HG02885 (cell line): ENCODE data around the gene C9orf152.
"Not testable (repeated sequence)": the region's sequence is repeated elsewhere in the genome, so short reads cannot be mapped to it uniquely, and the experiment has no call there.

ENCODE experiments used
- ATAC-seq: cut with Tn5 transposase; IDR thresholded peaks from one replicate; pipeline ENCODE4 v1.9.1; 2021; ENCODE audit warnings: mild to moderate bottlenecking; ENCODE audit not compliant: unreplicated experiment, poor library complexity

The C9orf152 gene, protein sequence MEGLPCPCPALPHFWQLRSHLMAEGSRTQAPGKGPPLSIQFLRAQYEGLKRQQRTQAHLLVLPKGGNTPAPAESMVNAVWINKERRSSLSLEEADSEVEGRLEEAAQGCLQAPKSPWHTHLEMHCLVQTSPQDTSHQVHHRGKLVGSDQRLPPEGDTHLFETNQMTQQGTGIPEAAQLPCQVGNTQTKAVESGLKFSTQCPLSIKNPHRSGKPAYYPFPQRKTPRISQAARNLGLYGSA

DNA sequence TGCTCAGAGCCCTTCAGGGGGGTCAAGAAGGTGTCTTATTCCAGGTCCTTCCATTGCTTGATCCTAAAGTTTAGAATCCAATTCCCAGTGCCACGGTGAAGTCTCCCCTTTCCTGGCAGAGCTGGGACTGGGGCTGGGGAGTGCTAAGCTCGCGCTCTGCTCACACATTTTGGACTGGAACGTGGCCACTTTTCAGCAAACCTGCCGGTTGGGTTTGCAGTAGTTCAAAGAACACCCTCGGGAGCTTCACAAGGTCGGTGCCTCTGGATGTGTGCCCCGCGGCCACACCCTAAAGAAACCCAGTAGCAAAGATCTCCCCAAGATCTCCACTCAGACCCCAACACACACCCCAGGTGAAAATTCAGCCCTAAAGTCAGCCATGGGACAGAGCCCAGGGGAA lies at the start of gene C9orf152:
TSS of gene C9orf152 (minus strand) at position 129 of the 400 bp plus-strand sequence. CDS start 580 bp downstream, outside the sequence.
- ATAC-seq: no peak

DNA sequence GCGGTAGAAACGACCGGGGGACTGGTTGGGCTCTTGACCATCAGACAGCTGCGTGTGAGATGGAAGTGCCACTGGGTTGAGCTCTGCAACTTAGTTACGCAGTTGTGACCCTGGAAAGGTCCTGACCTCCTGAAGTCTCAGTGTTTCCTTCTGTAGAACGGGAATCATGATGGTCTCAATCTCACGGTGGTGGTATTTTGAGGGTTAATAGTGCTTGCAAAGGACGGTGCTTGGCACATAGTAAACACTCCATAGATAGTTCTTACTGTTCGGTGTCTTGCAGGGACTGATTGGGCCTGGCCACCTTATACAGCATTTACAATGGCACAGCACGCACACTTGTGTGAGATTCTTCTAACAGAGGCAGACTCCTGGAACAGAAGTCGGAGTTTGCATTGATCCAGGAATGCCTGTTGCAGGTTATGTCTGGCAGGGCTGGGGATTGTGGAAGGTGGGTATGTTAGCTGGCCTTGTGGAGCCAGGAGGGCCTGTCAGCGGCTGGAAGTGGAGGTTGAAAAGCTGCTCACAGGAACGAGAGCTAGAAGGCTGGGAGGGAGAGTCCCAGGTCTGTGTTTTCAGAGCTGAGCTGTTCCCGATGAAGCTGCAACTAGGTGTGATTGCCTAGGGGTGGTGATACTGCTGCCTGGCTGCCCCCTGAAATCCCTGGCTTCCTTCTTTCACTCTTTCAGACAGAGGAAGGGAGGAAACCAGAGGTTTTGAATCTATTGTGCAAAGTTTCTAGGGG lies 49.3 kb upstream of the C9orf152 start:
- no peak for ATAC-seq

DNA sequence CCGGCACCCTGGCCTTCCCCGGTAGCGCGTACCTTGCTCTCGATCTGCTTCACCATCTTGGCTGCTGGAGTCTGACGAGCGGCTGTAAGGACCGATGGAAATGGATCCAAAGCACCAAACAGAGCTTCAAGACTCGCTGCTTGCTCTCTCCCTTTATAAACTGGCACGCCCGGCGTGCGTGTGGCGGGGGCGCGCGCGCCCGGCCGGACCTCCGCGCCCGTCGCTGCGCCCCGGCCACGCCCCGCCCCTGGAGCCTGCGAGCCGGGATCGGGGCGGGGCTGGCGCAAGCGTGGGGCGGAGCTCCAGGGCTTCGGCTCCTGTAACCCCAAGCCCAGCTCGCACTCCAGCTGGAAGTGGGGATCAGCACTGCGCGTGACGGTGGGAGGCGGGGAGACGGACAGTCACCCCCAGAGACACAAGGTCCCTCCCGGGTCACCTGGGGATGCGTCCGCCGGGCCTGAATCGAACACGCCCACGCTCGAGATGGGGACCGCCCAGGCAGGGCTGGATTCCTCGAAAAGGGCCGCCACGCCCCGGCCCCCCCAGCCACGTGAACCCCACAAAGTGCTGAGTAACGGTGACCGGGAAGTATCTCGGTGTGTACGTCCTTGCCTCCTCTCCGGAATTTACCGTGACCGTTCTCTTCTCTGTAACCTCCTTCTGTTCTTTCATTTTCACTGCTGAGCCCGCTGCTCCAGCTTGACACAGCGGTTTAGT lies 48.6 kb upstream of the C9orf152 start, which contains the start of gene TXN:
TSS of gene TXN (minus strand) at position 128 of the 717 bp plus-strand sequence. CDS start at position 56, 72 bp downstream.
- peak; percentile 76 for ATAC-seq

DNA sequence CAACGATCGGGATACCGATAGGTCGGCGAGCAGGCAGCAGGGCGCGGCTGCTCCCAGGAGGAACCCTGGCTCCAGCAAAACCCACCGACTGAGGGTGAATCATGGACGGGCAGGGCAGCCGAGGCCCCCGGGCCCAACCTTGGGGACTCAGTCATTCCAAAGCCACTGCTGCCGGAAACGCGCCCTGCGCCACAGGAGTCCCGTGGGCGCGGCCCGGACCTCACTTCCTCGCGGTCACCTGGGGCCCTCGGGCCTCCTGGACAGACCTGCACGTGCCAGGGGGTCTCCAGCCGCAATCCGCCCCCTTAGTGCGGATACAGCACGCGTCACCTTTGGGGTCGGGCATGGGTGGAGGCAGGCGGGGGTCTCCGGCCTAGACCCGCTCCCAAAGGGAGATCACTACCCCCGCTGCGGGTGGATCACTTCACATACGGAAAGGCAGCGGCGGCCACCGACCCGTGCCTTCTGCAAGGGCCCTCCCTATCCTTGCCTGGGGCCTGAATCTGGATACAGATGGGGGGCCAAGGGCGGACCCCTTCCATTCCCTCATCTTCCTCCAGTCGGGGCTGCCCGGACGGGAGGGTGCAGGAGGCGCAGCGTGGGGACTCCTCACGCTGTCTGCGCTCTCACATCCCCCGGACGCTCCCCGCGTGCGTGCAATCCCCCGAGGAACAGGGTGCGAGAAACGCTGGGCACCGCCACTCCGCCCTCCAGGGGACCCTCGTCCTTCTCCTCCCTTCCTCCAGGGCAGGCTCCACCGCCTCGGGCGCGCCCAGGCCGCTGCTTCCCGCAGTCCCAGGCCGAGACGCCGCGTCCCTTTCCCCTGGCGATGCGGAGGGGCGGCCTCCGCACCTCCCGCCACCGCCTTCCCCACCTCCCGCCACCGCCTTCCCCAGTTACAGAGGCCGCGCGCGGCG lies 47.8 kb upstream of the C9orf152 start:
- peak; percentile 24 for ATAC-seq

DNA sequence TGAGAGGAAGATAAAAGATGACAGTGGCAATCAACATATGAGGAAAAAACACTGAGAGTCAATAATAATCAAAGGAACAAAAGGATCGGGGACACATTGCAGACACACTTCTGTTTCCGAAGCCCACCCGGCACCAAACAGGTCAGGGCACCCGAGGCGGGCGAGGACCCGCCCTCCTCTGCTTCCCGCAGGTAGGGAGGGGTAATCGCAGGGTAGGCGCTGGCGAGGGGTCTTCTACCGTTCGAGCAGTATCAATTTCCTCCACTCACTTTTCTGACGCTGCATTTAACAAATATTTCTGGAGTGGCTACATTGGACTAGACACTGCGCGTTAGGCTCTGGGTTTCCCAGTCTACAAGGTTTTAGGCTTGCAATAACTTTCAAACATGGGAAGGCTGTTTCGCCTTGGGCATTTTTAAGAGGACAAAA lies 47.1 kb upstream of the C9orf152 start:
- no peak for ATAC-seq

DNA sequence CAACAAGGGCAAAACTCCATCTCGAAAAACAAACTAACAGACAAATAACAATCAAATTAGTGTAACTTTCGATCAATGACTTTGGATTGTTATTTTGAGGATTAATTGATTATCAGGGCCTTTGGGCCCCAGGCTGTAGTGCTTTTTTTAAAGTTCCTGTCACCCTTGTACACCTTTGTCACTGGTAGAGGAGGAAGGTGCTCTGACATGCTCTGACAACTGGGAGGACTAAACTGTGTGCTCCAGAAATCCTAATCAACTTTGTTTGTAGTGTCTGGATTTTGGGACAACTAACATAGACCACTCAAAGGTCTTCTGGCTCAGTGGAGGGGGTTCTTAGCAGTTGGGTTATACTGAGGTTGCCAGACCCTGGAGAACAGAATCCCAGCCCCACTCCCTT lies 46.5 kb upstream of the C9orf152 start:
- no peak for ATAC-seq

DNA sequence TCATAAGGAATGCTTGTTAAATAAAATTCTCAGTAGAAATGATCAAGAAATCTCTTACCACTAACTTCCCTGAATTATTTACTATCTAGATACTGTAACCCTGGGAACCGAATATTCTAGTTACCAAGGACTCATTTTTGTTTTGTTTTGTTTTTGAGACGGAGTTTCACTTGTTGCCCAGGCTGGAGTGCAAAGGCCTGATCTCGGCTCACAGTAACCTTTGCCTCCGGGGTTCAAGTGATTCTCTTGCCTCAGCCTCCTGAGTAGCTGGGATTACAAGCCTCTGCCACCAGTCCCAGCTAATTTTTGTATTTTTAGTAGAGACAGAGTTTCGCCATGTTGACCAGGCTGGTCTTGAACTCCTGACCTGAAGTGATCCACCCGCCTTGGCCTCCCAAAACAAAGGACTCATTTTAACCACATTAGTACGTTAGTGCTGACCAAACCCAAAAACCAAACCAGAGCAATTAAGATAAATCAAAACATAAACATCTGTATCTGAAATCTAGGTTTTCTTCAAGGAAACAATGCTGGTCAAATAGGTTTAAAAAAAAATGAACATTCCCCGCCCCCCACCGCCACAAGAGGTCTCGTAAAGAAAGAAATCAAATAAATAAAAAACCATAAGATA lies 44.7 kb upstream of the C9orf152 start:
- ATAC-seq: no peak

DNA sequence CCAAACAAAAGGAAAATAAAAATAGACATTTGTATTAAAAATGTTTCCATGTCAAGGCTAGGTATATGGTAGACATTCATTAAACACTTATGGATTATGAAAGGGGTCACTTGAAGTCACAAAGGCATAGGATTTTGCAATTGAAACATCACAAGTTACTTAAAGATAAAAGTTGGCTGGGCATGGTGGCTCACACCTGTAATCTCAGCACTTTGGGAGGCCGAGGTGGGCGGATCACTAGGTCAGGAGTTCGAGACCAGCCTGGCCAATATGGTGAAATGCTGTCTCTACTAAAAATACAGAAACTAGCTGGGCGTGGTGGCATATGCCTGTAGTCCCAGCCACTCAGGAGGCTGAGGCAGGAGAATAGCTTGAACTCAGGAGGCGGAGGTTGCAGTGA lies 43.8 kb upstream of the C9orf152 start:
- ATAC-seq: not testable (repeated sequence)

DNA sequence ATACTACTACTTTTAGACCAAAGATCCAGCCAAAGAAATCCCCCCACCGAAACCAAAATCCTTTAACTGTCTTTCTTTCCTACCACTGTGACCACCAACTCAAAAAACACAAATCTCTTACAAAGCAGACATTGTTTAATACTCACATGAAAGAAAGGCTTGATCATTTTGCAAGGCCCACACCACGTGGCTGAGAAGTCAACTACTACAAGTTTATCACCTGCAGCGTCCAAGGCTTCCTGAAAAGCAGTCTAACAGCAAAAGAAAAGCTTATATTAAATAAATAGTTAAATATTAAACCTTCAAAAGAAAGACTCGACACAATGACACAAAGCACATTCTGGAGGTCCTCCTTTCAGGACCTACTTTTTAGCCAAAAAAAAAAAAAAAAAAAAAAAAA lies 43.3 kb upstream of the C9orf152 start:
- no peak for ATAC-seq

DNA sequence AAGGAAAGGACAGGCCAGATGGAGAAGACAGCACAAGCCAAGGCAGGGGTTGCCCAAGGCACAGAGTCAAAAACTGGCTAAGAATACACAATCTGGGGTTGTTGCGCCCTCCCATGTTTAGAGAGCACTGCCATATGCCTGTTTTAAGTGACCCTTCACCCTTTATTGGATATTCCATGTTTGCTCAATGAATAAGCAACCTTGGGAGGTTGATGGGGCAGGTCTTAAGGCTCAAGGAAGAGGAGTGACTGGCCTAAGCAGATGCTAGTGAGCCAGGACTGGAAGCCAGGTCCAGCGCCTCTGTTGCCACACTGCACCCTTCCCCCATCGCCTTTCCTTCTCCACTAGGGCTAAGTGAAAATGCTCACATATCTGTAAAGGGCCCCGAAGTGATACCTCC lies 41.6 kb upstream of the C9orf152 start:
- ATAC-seq: no peak

DNA sequence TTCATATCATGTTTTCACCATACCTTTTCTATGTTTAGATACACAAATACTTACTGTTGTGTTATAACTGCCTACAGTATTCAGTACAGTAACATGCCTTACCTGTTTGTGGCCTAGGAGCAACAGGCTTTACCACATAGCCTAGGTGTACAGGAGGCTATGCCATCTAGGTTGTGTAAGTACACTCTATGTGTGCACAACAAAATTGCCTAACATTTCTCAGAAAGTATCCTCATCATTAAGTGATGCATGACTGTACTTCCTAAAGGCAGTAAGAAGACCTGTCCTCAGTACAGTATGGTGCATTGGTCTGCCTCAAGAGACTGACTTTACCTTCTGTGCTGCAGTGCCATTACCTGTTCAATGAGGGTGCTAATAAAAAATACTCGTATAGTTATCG lies 40.4 kb upstream of the C9orf152 start:
- ATAC-seq: no peak

DNA sequence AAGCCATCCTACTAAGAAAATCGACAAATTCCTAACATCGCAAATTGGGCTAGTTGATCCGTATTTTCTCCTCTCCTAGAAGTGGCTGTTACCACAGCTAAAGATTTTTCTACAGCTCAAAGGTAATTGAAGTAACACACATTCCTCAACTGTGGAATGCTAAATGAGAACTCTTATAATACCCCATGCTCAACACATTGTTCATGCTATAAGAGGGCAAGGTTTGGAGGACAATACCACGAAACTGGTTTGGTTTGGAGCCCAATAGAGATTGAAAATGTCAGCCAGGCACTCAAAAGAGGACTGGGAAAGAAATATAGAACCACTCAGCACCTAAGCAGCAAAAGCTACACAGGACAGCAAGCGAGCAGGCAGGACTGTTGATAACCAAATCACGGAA lies 38.3 kb upstream of the C9orf152 start:
- ATAC-seq: no peak

DNA sequence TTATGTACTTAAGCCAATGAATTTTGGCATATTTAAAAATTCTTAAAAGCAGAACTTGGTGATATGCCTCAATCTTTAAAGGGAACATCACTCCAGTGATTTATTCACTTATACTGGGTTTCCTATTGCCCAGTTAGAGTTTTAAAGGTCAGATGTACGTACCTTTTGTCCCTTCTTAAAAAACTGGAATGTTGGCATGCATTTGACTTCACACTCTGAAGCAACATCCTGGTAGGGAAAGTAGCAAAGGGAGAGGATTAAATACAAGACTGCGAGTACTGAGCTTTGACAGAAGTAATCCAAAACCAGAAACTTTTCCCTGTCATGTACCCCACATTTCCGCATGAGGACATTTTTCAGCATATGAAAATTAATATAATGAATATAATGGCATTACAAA lies 36.7 kb upstream of the C9orf152 start:
- ATAC-seq: no peak

DNA sequence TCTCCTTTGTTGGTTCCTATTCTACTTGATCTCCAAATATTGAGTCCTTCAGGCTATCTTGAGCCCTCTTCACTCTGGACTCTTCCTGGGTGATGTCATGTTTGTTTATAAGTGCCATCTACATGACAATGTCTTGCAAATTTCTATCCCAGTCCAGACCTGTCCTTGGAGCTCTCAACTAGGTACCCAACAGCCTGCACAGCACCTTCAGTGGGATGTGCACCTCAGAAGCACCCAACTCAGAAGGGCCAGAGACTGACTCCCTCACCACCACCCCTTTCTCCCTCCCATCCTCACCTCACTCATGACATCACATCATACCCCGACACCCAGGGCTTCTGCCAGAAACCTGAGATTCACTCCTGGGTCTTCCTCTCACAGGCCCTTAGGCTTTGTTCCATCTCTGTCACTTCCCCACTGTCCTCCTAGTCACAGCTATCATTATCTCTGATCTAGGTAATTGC lies 33.9 kb upstream of the C9orf152 start:
- ATAC-seq: no peak

DNA sequence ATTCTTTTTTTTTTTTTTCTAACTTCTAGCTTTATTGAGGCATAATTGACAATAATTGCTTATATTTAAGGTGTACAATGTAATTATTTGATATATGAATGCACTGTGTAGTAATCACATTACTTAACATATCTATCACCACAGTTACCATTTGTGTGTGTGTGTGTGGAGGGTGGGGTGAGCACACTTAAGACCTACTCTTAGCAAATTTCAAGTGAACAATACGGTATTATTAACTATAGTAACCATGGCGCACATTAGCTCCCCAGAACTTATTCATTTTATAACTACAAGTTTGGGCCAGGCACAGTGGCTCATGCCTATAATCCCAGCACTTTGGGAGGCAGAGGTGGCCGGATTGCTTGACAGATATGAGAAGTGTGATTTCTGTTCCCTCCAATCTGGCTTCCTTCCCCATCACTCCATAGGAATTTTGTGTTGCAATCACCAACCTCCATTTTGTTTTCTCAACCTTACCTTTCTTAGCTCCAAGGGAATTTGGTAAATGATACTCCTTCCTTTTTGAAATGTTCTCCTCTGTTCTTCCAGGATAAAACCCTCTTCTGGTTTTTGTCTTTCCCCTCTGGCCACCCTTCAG lies 33.4 kb upstream of the C9orf152 start:
- no peak for ATAC-seq

DNA sequence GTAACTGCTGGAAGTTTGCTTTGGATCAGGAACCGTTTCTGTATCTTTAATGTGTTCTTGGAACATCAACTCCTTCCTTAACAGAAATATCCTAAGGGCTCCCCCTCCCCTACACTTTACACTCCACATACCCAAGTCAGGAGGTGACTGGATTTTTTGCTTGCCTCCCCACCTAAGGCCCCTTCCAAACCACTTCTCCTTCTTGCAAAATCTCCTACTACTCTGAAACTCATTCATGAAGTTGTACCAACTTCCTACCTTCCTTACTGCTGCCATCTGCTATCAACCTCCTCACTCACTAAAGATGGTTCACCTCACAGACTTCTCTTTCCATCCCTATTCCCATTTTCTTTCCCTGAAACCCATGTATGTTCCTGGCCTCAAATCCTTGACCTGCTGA lies 32.2 kb upstream of the C9orf152 start:
- ATAC-seq: no peak

DNA sequence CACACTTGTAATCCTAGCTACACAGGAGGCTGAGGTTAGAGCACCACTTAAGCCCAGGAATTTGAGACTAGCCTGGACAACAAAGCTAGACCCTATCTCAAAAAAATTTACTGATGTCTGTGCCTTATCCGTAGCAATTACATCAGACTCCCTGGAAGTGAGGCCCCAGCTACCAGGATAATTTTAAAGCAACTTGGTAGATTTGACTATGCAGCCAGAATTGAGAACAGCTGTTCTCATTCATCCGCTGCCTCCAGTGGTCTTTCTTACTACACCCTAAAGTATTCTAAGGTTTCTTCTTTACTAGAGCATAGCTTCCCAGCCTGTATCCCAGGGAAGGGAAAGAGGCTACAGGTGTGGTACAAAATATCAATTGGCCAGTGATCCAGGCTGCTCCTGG lies 20.4 kb upstream of the C9orf152 start:
- no peak for ATAC-seq

DNA sequence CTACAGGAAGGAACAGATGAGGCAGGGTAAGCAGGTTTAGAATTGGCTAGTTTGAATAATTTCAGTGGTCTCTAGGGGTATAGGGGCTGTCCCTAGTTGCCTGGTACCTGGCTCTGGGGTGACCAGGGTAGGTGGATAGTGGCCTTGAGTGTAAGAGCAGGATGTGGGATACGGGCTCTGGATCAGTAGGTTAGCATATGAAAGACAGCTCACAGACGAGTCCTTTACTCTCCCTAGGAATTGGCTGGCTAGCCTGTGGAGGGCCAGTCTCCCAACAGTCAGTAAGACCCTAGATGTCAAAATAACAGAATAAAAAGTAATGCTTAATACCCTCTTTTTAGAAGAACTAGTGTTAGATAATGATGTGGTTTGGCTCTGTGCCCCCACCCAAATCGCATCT lies 16.6 kb upstream of the C9orf152 start:
- no peak for ATAC-seq

DNA sequence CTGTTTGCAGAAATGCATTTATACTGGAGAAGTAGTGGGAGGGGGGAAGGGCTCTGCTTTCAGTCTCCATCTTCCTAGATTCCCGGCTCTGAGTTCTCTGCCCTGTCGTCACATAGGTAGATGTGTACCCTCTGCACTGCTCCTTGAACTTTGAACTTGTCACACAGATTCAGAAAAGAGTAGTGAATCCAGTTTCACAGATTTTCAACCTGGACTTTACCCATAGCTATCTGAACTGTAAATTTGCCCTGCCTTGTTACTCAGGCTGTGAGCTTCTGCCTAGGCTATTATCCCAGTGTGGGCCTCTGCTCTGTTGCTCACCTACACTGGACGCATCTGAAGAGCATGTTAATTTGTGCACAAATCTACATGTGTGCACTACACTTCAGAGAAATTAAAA lies 12.8 kb upstream of the C9orf152 start:
- no peak for ATAC-seq
